OCI-LY1 (cell line): ENCODE data around the gene GMDS.

Experiments
- H2AFZ ChIP-seq: fragments of 200-600 bp; sonication (generic), shearing (Covaris generic); 2 replicates; pipeline ENCODE4 v1.6.0; 2014; ENCODE audit warnings: antibody characterized with exemption, mild to moderate bottlenecking, low read length
- H3F3A ChIP-seq: fragments of 200-600 bp; sonication (generic), shearing (Covaris generic); 2 replicates; pipeline ENCODE4 v1.6.0; 2014; ENCODE audit warnings: mild to moderate bottlenecking, antibody characterized with exemption, low read length, moderate library complexity; ENCODE audit not compliant: insufficient read depth
- H3K27ac ChIP-seq: fragments of 200-600 bp; sonication (generic); 2 replicates; pipeline ENCODE4 v1.5.1; 2014; ENCODE audit warnings: low read length, mixed run types, mild to moderate bottlenecking, low read depth; ENCODE audit not compliant: poor library complexity, severe bottlenecking
- H3K27me3 ChIP-seq: fragments of 200-600 bp; sonication (generic); 2 replicates; pipeline ENCODE4 v1.6.0; 2014; ENCODE audit warnings: antibody characterized with exemption, mild to moderate bottlenecking, low read length, moderate library complexity; ENCODE audit not compliant: insufficient read depth
- H3K36me3 ChIP-seq: fragments of 200-600 bp; sonication (generic); 2 replicates; pipeline ENCODE4 v1.6.1; 2014; ENCODE audit warnings: mild to moderate bottlenecking, antibody characterized with exemption, low read length, moderate library complexity, mixed read lengths; ENCODE audit not compliant: insufficient read depth
- H3K4me1 ChIP-seq: fragments of 200-600 bp; sonication (generic); 2 replicates; pipeline ENCODE4 v1.5.1; 2014; ENCODE audit warnings: mild to moderate bottlenecking, low read length, moderate library complexity; ENCODE audit not compliant: insufficient read depth, severe bottlenecking
- H3K4me2 ChIP-seq: fragments of 200-600 bp; sonication (generic), shearing (Covaris generic); 2 replicates; pipeline ENCODE4 v1.6.1; 2014; ENCODE audit warnings: low read length
- H3K4me3 ChIP-seq: fragments of 200-600 bp; sonication (generic); 2 replicates; pipeline ENCODE4 v1.5.1; 2014; ENCODE audit warnings: low read length, low read depth, mild to moderate bottlenecking, mixed read lengths; ENCODE audit not compliant: poor library complexity, severe bottlenecking
- H3K79me2 ChIP-seq: fragments of 200-600 bp; shearing (Covaris generic); 2 replicates; pipeline ENCODE4 v1.6.1; 2016; ENCODE audit warnings: mixed run types, low read length, mixed read lengths; ENCODE audit not compliant: insufficient read depth
- H3K9ac ChIP-seq: fragments of 200-600 bp; sonication (generic), shearing (Covaris generic); 2 replicates; pipeline ENCODE4 v1.6.1; 2014; ENCODE audit warnings: mild to moderate bottlenecking, low read length, mixed read lengths
- H3K9me2 ChIP-seq: fragments of 200-600 bp; sonication (generic), shearing (Covaris generic); 2 replicates; pipeline ENCODE4 v1.6.1; 2014; ENCODE audit warnings: low read depth, mild to moderate bottlenecking, low read length, mixed read lengths
- H3K9me3 ChIP-seq: fragments of 200-600 bp; shearing (Covaris generic); 2 replicates; pipeline ENCODE4 v1.6.1; 2014; ENCODE audit warnings: low read length, mixed read lengths
- H4K20me1 ChIP-seq: fragments of 200-600 bp; sonication (generic), shearing (Covaris generic); 2 replicates; pipeline ENCODE4 v1.6.0; 2016; ENCODE audit warnings: mild to moderate bottlenecking, low read length; ENCODE audit not compliant: insufficient read depth
- EZH2 ChIP-seq: fragments of 200-600 bp; sonication (generic), shearing (Covaris generic); IDR thresholded peaks from 2 replicates; pipeline ENCODE4 v1.8.0; 2017; ENCODE audit warnings: borderline replicate concordance, mixed run types, mild to moderate bottlenecking, antibody characterized with exemption, low read length, moderate library complexity, mixed read lengths
- TF ChIP-seq, protein P1 (sequence below): fragments of 200-600 bp; sonication (generic), shearing (Covaris generic); IDR thresholded peaks from 2 replicates; pipeline ENCODE4 v1.5.1; 2017; ENCODE audit warnings: mild to moderate bottlenecking, antibody characterized with exemption, low read length, moderate library complexity, mixed read lengths

The GMDS gene

DNA sequence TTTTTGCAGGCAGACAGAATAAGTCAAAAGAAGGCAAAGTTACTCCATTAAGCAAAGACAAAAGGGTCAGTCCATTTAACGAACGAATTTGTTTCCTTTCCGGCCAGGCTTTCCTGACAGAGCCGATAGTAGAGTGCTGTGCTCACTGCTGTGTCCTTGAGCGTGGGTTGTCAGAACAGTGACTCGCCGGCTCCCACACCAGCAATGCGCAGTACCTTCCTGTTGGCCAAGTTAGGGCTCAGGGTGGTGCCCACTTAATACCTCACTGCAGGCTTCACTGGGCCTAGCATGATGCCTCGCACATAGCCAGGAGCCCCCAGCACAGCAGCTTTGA is 341.0 kb downstream of the GMDS start:
- Histone ChIP-seq H3K27ac (no peak overlapping the region), H3K9ac (no peak overlapping the region), H3K4me2 (no peak overlapping the region), H3K27me3 (no peaks in the 10 kb centered on the region), H3K36me3 (no peaks in the 10 kb centered on the region), H3K4me1 (peaks cover 3% of the 10 kb centered on the region), H2AFZ (no peak overlapping the region), H3K9me3 (no peaks in the 10 kb centered on the region), H3K79me2 (no peaks in the 10 kb centered on the region), H3F3A (no peaks in the 10 kb centered on the region), H3K9me2 (no peaks in the 10 kb centered on the region), H3K4me3 (no peak overlapping the region), H4K20me1 (no peaks in the 10 kb centered on the region)
- TF ChIP-seq, protein P1, sequence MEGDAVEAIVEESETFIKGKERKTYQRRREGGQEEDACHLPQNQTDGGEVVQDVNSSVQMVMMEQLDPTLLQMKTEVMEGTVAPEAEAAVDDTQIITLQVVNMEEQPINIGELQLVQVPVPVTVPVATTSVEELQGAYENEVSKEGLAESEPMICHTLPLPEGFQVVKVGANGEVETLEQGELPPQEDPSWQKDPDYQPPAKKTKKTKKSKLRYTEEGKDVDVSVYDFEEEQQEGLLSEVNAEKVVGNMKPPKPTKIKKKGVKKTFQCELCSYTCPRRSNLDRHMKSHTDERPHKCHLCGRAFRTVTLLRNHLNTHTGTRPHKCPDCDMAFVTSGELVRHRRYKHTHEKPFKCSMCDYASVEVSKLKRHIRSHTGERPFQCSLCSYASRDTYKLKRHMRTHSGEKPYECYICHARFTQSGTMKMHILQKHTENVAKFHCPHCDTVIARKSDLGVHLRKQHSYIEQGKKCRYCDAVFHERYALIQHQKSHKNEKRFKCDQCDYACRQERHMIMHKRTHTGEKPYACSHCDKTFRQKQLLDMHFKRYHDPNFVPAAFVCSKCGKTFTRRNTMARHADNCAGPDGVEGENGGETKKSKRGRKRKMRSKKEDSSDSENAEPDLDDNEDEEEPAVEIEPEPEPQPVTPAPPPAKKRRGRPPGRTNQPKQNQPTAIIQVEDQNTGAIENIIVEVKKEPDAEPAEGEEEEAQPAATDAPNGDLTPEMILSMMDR = no peak
- no peak for TF ChIP-seq EZH2

DNA sequence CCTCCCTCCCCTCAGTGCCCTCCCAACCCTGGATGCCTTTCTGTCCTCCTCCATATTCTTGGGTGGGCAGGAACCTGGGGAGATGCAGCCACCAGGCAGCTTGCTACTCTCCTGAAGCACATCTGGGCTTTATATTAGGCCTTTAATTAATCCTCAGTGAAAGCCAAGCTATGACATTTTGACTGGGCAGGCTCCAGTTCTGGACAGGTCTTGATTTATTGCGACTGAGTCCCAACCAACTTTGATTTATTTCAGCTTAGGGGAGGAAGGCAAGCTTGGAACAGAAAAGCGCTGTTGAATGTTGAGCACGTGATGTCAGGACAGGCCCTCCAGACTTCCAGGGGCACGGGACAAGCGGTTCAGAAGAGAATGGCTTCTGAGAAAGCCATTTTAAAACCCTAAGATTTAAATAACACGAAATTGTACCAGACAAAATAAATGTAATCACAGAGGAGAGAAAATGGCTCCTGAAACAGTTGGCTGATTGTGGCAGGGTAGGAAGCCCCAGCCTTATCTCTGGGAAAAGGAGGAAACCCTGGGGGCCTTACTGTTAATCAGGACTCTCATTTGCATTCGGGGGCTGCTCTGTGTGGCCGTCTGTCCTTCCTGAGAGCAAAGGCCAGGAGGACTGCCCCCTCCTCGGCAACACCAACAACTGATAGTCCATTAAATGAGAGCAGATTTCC is 341.5 kb downstream of the GMDS start:
- Histone ChIP-seq H3K4me2 (no peak overlapping the region), H3K9me2 (no peaks in the 10 kb centered on the region), H3K9ac (no peak overlapping the region), H3K27me3 (no peaks in the 10 kb centered on the region), H3K79me2 (no peaks in the 10 kb centered on the region), H3K27ac (no peak overlapping the region), H2AFZ (no peak overlapping the region), H3F3A (no peaks in the 10 kb centered on the region), H3K4me3 (no peak overlapping the region), H3K9me3 (no peaks in the 10 kb centered on the region), H4K20me1 (no peaks in the 10 kb centered on the region), H3K4me1 (peaks cover 3% of the 10 kb centered on the region), H3K36me3 (no peaks in the 10 kb centered on the region)
- no peak for TF ChIP-seq EZH2
- TF ChIP-seq, protein P1 = no peak

DNA sequence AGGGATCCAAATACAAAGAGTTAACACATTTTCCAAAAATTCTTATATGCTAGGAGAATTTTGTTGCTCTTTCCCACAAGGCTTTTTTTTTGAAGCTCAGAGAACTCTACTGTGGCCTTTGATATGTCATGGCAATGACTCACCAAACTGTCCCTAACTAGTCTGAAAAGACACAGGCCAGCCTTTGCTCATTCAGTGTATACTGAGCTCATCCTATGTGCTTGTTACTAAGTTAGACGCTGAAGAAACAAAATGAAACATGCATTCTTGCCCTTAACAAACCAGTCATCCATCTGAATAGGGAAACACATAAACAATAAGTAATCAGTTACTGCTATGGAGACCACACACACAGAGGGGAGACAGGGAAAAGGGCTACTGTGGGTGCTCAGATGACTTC is 343.8 kb downstream of the GMDS start:
- H3K36me3 ChIP-seq = no peaks in the 10 kb centered on the region
- no peak overlapping the region for H3K9ac ChIP-seq
- H3K9me3 ChIP-seq = no peaks in the 10 kb centered on the region
- peaks cover 3% of the 10 kb centered on the region for H3K4me1 ChIP-seq
- TF ChIP-seq EZH2 = no peak
- TF ChIP-seq, protein P1 = no peak
- H3K27me3 ChIP-seq = no peaks in the 10 kb centered on the region
- no peak overlapping the region for H3K4me3 ChIP-seq
- no peaks in the 10 kb centered on the region for H4K20me1 ChIP-seq
- H3K9me2 ChIP-seq = no peaks in the 10 kb centered on the region
- no peak overlapping the region for H3K4me2 ChIP-seq
- no peak overlapping the region for H3K27ac ChIP-seq
- H2AFZ ChIP-seq = no peak overlapping the region
- H3F3A ChIP-seq = no peaks in the 10 kb centered on the region
- no peaks in the 10 kb centered on the region for H3K79me2 ChIP-seq
